Ishikawa (cell line): ENCODE results near the gene RCE1.

Source experiments
- CEBPB ChIP-seq: IDR thresholded peaks from 2 replicates; pipeline ENCODE4 v1.6.1; 2012
- EP300 ChIP-seq: IDR thresholded peaks from 2 replicates; pipeline ENCODE4 v1.6.1; 2012; ENCODE audit warnings: borderline replicate concordance
- REST ChIP-seq: IDR thresholded peaks from 2 replicates; pipeline ENCODE4 v1.6.1; 2012; ENCODE audit warnings: low read depth, mild to moderate bottlenecking
- YY1 ChIP-seq: IDR thresholded peaks from 2 replicates; pipeline ENCODE4 v1.6.1; 2012; ENCODE audit warnings: low read depth

GRCh38 chr11:66855574-66856495, 12.6 kb downstream of the RCE1 start:
- TF ChIP-seq REST (no peak), YY1 (0 out of 2 replicates have a peak, but pooled peaks have one; percentile 23), EP300 (no peak), CEBPB (no peak)
